Mesodermal cell (in vitro differentiated cells): ENCODE data around the gene FAM151B.

Experiments used
- H3K27ac ChIP-seq: 2 replicates; pipeline ENCODE4 v1.7.0; 2013; ENCODE audit warnings: mild to moderate bottlenecking, low read depth, low read length, moderate library complexity; ENCODE audit not compliant: severe bottlenecking
- H3K36me3 ChIP-seq: 2 replicates; pipeline ENCODE4 v1.7.1; 2013; ENCODE audit warnings: mild to moderate bottlenecking, low read length, moderate library complexity; ENCODE audit not compliant: control insufficient read depth, insufficient read depth
- H3K4me1 ChIP-seq: one replicate; pipeline ENCODE4 v1.7.1; 2013; ENCODE audit warnings: mild to moderate bottlenecking, low read length; ENCODE audit not compliant: insufficient read depth, control insufficient read depth, poor library complexity, severe bottlenecking
- H3K4me3 ChIP-seq: 2 replicates; pipeline ENCODE4 v1.7.0; 2013; ENCODE audit warnings: low read length, control low read depth, mild to moderate bottlenecking; ENCODE audit not compliant: insufficient read depth, poor library complexity, severe bottlenecking; ENCODE audit errors: extremely low read depth
- H3K9me3 ChIP-seq: 2 replicates; pipeline ENCODE4 v1.7.1; 2013; ENCODE audit warnings: mild to moderate bottlenecking, low read length, moderate library complexity; ENCODE audit not compliant: control insufficient read depth
- WGBS, 2 experiments: methylation state at CpG; one replicate each; pipeline ENCODE4 v1.1.5; 2013; ENCODE audit warnings: missing lambda C conversion rate in 2 of 2; ENCODE audit not compliant: insufficient coverage in 2 of 2; 5-methylcytosine and 5-hydroxymethylcytosine counted together

Gene FAM151B

DNA sequence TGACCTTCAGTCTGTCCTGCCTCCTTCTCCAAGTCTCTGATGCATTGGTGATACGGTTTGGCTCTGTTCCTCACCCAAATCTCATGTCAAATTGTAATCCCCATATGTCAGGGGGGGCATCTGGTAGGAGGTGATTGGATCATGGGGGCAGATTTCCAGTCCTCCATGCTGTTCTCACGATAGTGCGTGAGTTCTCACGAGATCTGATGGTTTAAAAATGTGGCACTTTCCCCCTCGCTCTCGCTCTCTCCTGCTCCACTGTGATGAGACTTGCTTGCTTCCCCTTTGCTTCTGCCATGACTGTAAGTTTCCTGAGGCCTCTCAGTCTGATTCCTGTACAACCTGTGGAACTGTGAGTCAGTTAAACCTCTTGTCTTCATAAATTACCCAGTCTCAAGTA, 96.9 kb downstream of the FAM151B start:
- WGBS, 2 experiments = 84 to 94% methylated on average over 5 to 6 of the region's 6 CpGs

DNA sequence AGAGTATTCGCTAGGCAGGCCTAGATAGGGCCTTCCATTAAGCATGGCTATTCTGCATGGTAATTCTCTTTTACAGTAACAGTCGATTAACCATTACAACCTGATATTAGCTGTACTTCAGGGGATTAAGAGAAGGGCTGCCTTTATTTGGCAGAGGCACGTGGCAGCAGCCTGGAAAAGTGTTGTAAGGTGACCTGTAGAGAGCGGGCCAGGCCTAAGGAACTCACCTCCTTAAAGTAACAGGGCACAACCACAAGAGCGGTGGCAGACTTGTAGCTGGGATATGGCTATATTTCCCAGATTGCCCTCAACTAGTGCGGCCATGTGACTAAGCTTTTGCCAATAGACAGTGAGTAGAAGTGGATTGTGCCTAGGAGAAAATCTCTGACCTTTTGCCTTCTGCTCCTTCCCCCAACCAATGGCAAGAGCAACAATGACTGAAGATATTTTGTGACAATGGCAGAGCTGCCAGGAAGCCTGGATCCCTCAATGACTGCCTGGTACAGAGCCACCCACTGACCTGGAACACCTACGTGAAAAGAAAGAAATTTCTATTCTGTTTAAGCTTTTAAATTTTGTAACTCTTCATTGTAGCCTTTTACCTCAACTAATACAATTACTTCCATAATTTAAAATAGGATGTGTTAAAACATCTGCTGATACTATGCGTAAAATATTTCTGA, 101.1 kb downstream of the FAM151B start:
- no peaks in the 10 kb centered on the region for H3K9me3 ChIP-seq
- no peak overlapping the region for H3K27ac ChIP-seq
- no peaks in the 10 kb centered on the region for H3K4me1 ChIP-seq
- WGBS, 2 experiments = 85 to 87% methylated on average over 3 to 4 of the region's 8 CpGs
- no peak overlapping the region for H3K4me3 ChIP-seq
- H3K36me3 ChIP-seq = no peaks in the 10 kb centered on the region

More for the DNA sequence above, 96.9 kb downstream of the FAM151B start:
- H3K4me1 ChIP-seq = no peaks in the 10 kb centered on the region
- H3K36me3 ChIP-seq = no peaks in the 10 kb centered on the region
- H3K27ac ChIP-seq = no peak overlapping the region
- no peaks in the 10 kb centered on the region for H3K9me3 ChIP-seq
- no peak overlapping the region for H3K4me3 ChIP-seq

DNA sequence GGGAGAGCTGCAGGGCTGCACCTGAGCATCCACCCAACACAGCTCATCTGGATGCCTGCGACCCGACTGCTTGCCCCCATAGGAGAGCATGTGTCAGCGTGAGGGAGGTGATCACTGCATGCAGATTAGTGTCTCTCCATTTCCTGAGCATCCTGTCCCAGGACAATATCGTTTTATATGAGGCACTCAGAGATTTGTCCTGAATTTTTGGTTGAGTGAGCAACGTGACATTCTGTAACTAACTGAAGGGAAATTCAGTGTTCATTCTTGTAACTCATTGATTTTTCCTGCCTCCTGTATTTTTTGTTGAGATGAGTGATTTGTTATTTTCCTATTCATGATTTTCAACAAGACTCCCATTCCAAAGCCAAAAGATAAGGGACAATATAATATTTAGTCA, 102.9 kb downstream of the FAM151B start:
- Histone ChIP-seq H3K4me3 (no peak overlapping the region), H3K9me3 (no peaks in the 10 kb centered on the region), H3K27ac (no peak overlapping the region), H3K4me1 (no peaks in the 10 kb centered on the region), H3K36me3 (no peaks in the 10 kb centered on the region)
- 90 to 100% methylated on average over 4 of the region's 5 CpGs for WGBS, 2 experiments

DNA sequence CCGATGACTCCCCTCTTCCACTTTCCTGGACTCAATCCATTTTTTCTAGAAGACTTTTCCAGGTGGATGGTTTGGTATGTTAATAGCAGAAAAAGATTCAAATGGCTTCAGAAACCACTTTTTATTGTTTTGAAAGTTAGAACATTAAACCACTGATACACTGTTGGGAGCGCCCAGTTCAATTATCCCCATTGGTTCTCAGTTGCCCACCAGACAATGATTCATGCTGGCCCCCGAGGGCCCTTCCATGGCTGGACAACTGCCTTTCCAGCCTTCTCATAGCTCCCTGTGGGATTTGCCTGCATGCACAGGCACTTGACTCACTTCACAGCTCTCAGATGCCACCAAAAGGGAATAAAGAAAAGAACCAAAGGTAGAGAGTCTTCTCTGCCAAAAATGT, 103.5 kb downstream of the FAM151B start:
- WGBS, 2 experiments = 85 to 92% methylated on average over 2 of the region's 3 CpGs
- H3K9me3 ChIP-seq = no peaks in the 10 kb centered on the region
- H3K27ac ChIP-seq = no peak overlapping the region
- no peaks in the 10 kb centered on the region for H3K4me1 ChIP-seq
- no peak overlapping the region for H3K4me3 ChIP-seq
- no peaks in the 10 kb centered on the region for H3K36me3 ChIP-seq

DNA sequence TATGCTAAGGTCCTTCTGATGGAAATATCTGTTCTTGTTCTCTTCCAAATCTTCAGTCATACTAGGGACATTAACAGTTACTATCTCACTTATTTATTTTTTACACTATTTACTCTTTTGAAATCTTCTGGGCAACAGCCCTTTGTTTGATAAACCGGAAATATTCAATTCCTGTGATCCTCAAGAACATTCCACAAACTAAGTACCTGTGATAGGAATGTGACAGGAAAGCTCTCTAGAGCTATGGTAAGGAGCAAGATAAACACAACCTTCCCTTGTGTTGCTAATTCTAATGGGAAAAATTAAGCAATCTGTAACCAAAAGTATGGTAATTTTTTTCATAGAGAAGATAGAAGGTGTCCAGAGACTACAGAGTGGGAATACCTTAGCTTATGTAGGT, 104.2 kb downstream of the FAM151B start:
- no peak overlapping the region for H3K4me3 ChIP-seq
- no peak overlapping the region for H3K27ac ChIP-seq
- H3K36me3 ChIP-seq = no peaks in the 10 kb centered on the region
- no CpG with 5 or more reads among the region's 1 CpG for WGBS, 2 experiments
- no peaks in the 10 kb centered on the region for H3K9me3 ChIP-seq
- H3K4me1 ChIP-seq = no peaks in the 10 kb centered on the region
